Activated naive CD8-positive, alpha-beta T cell treated with anti-CD3 and anti-CD28 coated beads, Interleukin-2, amount 10 ng/mL, durations not matched to agents 7 days and 5 days (primary cell): ENCODE results near the gene FNBP1. TPM values are rescaled to one million over a fixed set of nuclear protein-coding genes. Genes with fewer than 3 reads are reported as not detected.
A peak's percentile ranks its signal among the peaks of the same experiment; 100 is the strongest.
"Not testable (repeated sequence)": the region's sequence is repeated elsewhere in the genome, so short reads cannot be mapped to it uniquely, and the experiment has no call there.

Experiments used
- ATAC-seq: fragments of 150-1000 bp; cut with Tn5 transposase; one replicate; pipeline ENCODE4 v1.10.0; 2021; ENCODE audit warnings: low read depth, moderate library complexity
- POLR2A ChIA-PET: fragments of 350-600 bp; sonication (Branson Sonifier 250); formaldehyde crosslinking; loops from one replicate; lab custom pipeline; 2021; ENCODE audit warnings: antibody characterized with exemption; lab: Charles Lee
- DNase-seq: peaks from one replicate; pipeline ENCODE4 v3.0.0; 2021
- H3K27ac Mint-ChIP-seq: one replicate; pipeline ENCODE4 v1.8.0; 2022; ENCODE audit warnings: mild to moderate bottlenecking, mixed read lengths
- H3K27me3 Mint-ChIP-seq: one replicate; pipeline ENCODE4 v1.8.0; 2022; ENCODE audit warnings: mild to moderate bottlenecking, moderate library complexity, mixed read lengths
- H3K36me3 Mint-ChIP-seq: one replicate; pipeline ENCODE4 v1.8.0; 2021; ENCODE audit warnings: mild to moderate bottlenecking, mixed read lengths
- H3K4me1 Mint-ChIP-seq: one replicate; pipeline ENCODE4 v1.8.0; 2021; ENCODE audit warnings: mixed read lengths
- H3K4me3 Mint-ChIP-seq: one replicate; pipeline ENCODE4 v1.8.0; 2022; ENCODE audit warnings: mild to moderate bottlenecking, moderate library complexity, mixed read lengths
- H3K9me3 Mint-ChIP-seq: one replicate; pipeline ENCODE4 v1.8.0; 2021; ENCODE audit warnings: mixed read lengths
- total RNA-seq, 2 experiments: library from RNA; stranded (reverse); gene quantifications; one replicate each; pipeline ENCODE4 v1.2.3, GENCODE V29; 2021

FNBP1 gene
- total RNA-seq, 2 experiments from 2014 or later: 191 to 194 TPM

- POLR2A ChIA-PET: no interaction called here
- H3K4me3 Mint-ChIP-seq: no peak overlapping the region
- H3K27me3 Mint-ChIP-seq: no peaks in the 10 kb centered on the region
- H3K9me3 Mint-ChIP-seq: no peaks in the 10 kb centered on the region
- no peak for DNase-seq
- ATAC-seq: no peak
- H3K36me3 Mint-ChIP-seq: peaks cover 26% of the 10 kb centered on the region
- no peak overlapping the region for H3K27ac Mint-ChIP-seq
- peaks cover 53% of the 10 kb centered on the region for H3K4me1 Mint-ChIP-seq
These were observed 18.4 kb downstream of the FNBP1 start for GRCh38 chr9:130024597-130024994.

GRCh38 chr9:130023994-130024596 lies 18.9 kb downstream of the FNBP1 start:
- Mint-ChIP-seq H3K4me1 (peaks cover 52% of the 10 kb centered on the region), H3K36me3 (peaks cover 30% of the 10 kb centered on the region), H3K27ac (peak overlapping the region; percentile 52), H3K4me3 (no peak overlapping the region), H3K9me3 (no peaks in the 10 kb centered on the region), H3K27me3 (no peaks in the 10 kb centered on the region)
- ATAC-seq: no peak
- POLR2A ChIA-PET: no interaction called here
- no peak for DNase-seq

- ATAC-seq: no peak
- no peak overlapping the region for H3K4me3 Mint-ChIP-seq
- POLR2A ChIA-PET: no interaction called here
- peak overlapping the region; percentile 53 for H3K27ac Mint-ChIP-seq
- H3K27me3 Mint-ChIP-seq: no peaks in the 10 kb centered on the region
- no peak for DNase-seq
- H3K9me3 Mint-ChIP-seq: no peaks in the 10 kb centered on the region
- H3K36me3 Mint-ChIP-seq: peaks cover 24% of the 10 kb centered on the region
- peaks cover 45% of the 10 kb centered on the region for H3K4me1 Mint-ChIP-seq
These were observed 19.7 kb downstream of the FNBP1 start for GRCh38 chr9:130023144-130023787.

- H3K9me3 Mint-ChIP-seq: no peaks in the 10 kb centered on the region
- H3K4me3 Mint-ChIP-seq: no peak overlapping the region
- H3K36me3 Mint-ChIP-seq: peaks cover 21% of the 10 kb centered on the region
- H3K27ac Mint-ChIP-seq: no peak overlapping the region
- no peaks in the 10 kb centered on the region for H3K27me3 Mint-ChIP-seq
- H3K4me1 Mint-ChIP-seq: peaks cover 38% of the 10 kb centered on the region
- POLR2A ChIA-PET: interaction anchor here (1.2 kb wide), 1 partner anchor 12 kb away, joined by 3 read pairs; no protein-coding TSS in a partner anchor
- no peak for DNase-seq
- ATAC-seq: no peak
These were observed 20.3 kb downstream of the FNBP1 start for GRCh38 chr9:130022566-130023143.

- POLR2A ChIA-PET: interaction anchor here (1.2 kb wide), 1 partner anchor 13 kb away, joined by 3 read pairs; no protein-coding TSS in a partner anchor
- H3K4me3 Mint-ChIP-seq, ATAC-seq, H3K9me3 Mint-ChIP-seq, DNase-seq, H3K27ac Mint-ChIP-seq, H3K27me3 Mint-ChIP-seq: not testable (repeated sequence)
- H3K36me3 Mint-ChIP-seq: peaks cover 27% of the 10 kb centered on the region
- peaks cover 33% of the 10 kb centered on the region for H3K4me1 Mint-ChIP-seq
These were observed 21.1 kb downstream of the FNBP1 start for GRCh38 chr9:130021842-130022241.

- Mint-ChIP-seq H3K9me3 (no peaks in the 10 kb centered on the region), H3K27me3 (no peaks in the 10 kb centered on the region), H3K4me1 (peaks cover 29% of the 10 kb centered on the region), H3K27ac (no peak overlapping the region), H3K4me3 (no peak overlapping the region), H3K36me3 (peaks cover 34% of the 10 kb centered on the region)
- ATAC-seq (no peak), DNase-seq (no peak)
- POLR2A ChIA-PET: interaction anchor here (0.6 kb wide), 1 partner anchor 1057 kb away, joined by 4 read pairs; no protein-coding TSS in a partner anchor
These were observed 21.9 kb downstream of the FNBP1 start for GRCh38 chr9:130021123-130021522.

- Mint-ChIP-seq H3K27ac (no peak overlapping the region), H3K27me3 (no peaks in the 10 kb centered on the region), H3K4me1 (peaks cover 26% of the 10 kb centered on the region), H3K4me3 (no peak overlapping the region), H3K9me3 (no peaks in the 10 kb centered on the region), H3K36me3 (peaks cover 35% of the 10 kb centered on the region)
- POLR2A ChIA-PET: interaction anchor here (0.6 kb wide), 1 partner anchor 1056 kb away, joined by 4 read pairs; no protein-coding TSS in a partner anchor
- DNase-seq (no peak), ATAC-seq (no peak)
These were observed 22.4 kb downstream of the FNBP1 start for GRCh38 chr9:130020618-130021017.

- POLR2A ChIA-PET: interaction anchor here (0.7 to 0.9 kb wide), 2 partner anchors 21 to 1151 kb away, joined by 3 read pairs; no protein-coding TSS in a partner anchor
- H3K27me3 Mint-ChIP-seq: no peaks in the 10 kb centered on the region
- no peaks in the 10 kb centered on the region for H3K9me3 Mint-ChIP-seq
- DNase-seq (no peak), ATAC-seq (no peak)
- H3K4me1 Mint-ChIP-seq: peaks cover 24% of the 10 kb centered on the region
- no peak overlapping the region for H3K4me3 Mint-ChIP-seq
- H3K36me3 Mint-ChIP-seq: peaks cover 38% of the 10 kb centered on the region
- no peak overlapping the region for H3K27ac Mint-ChIP-seq
These were observed 24.7 kb downstream of the FNBP1 start for GRCh38 chr9:130018265-130018664.

- POLR2A ChIA-PET: interaction anchor here (0.8 to 1.0 kb wide), 2 partner anchors 12 to 123 kb away, joined by 3 read pairs; no protein-coding TSS in a partner anchor
- H3K27ac Mint-ChIP-seq: not testable (repeated sequence)
These were observed 25.5 kb downstream of the FNBP1 start for GRCh38 chr9:130017510-130017909.

GRCh38 chr9:130017076-130017475 lies 25.9 kb downstream of the FNBP1 start:
- no peaks in the 10 kb centered on the region for H3K27me3 Mint-ChIP-seq
- peak overlapping the region; percentile 28 for H3K27ac Mint-ChIP-seq
- no peak overlapping the region for H3K4me3 Mint-ChIP-seq
- H3K4me1 Mint-ChIP-seq: peaks cover 23% of the 10 kb centered on the region
- H3K9me3 Mint-ChIP-seq: peaks cover 2% of the 10 kb centered on the region
- POLR2A ChIA-PET: interaction anchor here (0.8 to 1.0 kb wide), 2 partner anchors 12 to 122 kb away, joined by 3 read pairs; no protein-coding TSS in a partner anchor
- DNase-seq (no peak), ATAC-seq (no peak)
- H3K36me3 Mint-ChIP-seq: peaks cover 46% of the 10 kb centered on the region

More at GRCh38 chr9:130017510-130017909, 25.5 kb downstream of the FNBP1 start:
- not testable (repeated sequence) for H3K4me3 Mint-ChIP-seq, H3K9me3 Mint-ChIP-seq, DNase-seq, ATAC-seq, H3K27me3 Mint-ChIP-seq
- Mint-ChIP-seq H3K4me1 (peaks cover 23% of the 10 kb centered on the region), H3K36me3 (peaks cover 44% of the 10 kb centered on the region)

GRCh38 chr9:130015353-130016019 lies 27.5 kb downstream of the FNBP1 start:
- H3K27me3 Mint-ChIP-seq: no peaks in the 10 kb centered on the region
- POLR2A ChIA-PET: no interaction called here
- peaks cover 2% of the 10 kb centered on the region for H3K9me3 Mint-ChIP-seq
- peaks cover 52% of the 10 kb centered on the region for H3K36me3 Mint-ChIP-seq
- ATAC-seq (no peak), DNase-seq (no peak)
- H3K4me3 Mint-ChIP-seq: no peak overlapping the region
- H3K27ac Mint-ChIP-seq: no peak overlapping the region
- H3K4me1 Mint-ChIP-seq: peaks cover 25% of the 10 kb centered on the region

GRCh38 chr9:130013326-130013725 lies 29.7 kb downstream of the FNBP1 start:
- peaks cover 36% of the 10 kb centered on the region for H3K4me1 Mint-ChIP-seq
- H3K27ac Mint-ChIP-seq: no peak overlapping the region
- H3K27me3 Mint-ChIP-seq: no peaks in the 10 kb centered on the region
- POLR2A ChIA-PET: no interaction called here
- DNase-seq: no peak
- no peak overlapping the region for H3K4me3 Mint-ChIP-seq
- peaks cover 45% of the 10 kb centered on the region for H3K36me3 Mint-ChIP-seq
- ATAC-seq: no peak
- H3K9me3 Mint-ChIP-seq: peaks cover 2% of the 10 kb centered on the region
